ENCODE data around the gene EDA.

DNA sequence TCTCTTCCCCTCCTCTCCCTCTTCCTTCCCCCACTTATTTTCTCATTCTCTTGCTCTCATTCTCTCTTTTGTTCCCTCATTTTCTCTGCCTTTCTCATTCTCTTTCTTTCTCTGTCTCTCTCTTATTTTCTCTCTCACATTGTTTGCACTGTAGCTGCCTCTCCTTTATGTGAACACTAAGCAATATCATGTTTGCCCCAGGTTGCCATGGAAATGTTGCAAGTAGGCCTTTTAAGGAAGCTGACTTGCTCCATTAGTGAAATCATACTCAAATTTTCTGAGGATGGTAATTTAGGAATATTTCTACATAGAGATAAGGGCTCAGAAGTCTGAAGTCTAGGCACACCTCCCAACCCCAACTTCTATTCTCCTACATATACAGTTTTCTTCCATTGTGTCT, 130.1 kb downstream of the EDA start:
- no peak for TF ChIP-seq MTA3 (IDR thresholded peaks at IDR 0.05; ENCODE audit: borderline replicate concordance, low read length)
- TF ChIP-seq POLR2AphosphoS5 (IDR thresholded peaks at IDR 0.05; ENCODE audit: low read length) = no peak
- TF ChIP-seq POLR2A (IDR thresholded peaks at IDR 0.05; ENCODE audit: low read depth, low read length) = no peak
- TF ChIP-seq MYC (IDR thresholded peaks at IDR 0.05; ENCODE audit: insufficient read depth, insufficient read length, insufficient replicate concordance, low read length, severe bottlenecking) = no peak
- TF ChIP-seq SRF (IDR thresholded peaks at IDR 0.05; ENCODE audit: low read depth in 2 of 2, low read length in 2 of 2) = no peak
- TF ChIP-seq POLR2AphosphoS2 (IDR thresholded peaks at IDR 0.05; ENCODE audit: low read depth, low read length) = no peak
- TF ChIP-seq, protein P1, sequence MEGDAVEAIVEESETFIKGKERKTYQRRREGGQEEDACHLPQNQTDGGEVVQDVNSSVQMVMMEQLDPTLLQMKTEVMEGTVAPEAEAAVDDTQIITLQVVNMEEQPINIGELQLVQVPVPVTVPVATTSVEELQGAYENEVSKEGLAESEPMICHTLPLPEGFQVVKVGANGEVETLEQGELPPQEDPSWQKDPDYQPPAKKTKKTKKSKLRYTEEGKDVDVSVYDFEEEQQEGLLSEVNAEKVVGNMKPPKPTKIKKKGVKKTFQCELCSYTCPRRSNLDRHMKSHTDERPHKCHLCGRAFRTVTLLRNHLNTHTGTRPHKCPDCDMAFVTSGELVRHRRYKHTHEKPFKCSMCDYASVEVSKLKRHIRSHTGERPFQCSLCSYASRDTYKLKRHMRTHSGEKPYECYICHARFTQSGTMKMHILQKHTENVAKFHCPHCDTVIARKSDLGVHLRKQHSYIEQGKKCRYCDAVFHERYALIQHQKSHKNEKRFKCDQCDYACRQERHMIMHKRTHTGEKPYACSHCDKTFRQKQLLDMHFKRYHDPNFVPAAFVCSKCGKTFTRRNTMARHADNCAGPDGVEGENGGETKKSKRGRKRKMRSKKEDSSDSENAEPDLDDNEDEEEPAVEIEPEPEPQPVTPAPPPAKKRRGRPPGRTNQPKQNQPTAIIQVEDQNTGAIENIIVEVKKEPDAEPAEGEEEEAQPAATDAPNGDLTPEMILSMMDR (IDR thresholded peaks at IDR 0.05 in 2 of 3, conservative IDR thresholded peaks at IDR 0.05 in 1 of 3; ENCODE audit: control insufficient read depth in 2 of 3, extremely low read depth in 1 of 3, insufficient read depth in 1 of 3, low read depth in 3 of 3, low read length in 3 of 3) = no peak
- no peak for TF ChIP-seq BCL11A (IDR thresholded peaks at IDR 0.05; ENCODE audit: low read depth, low read length)
- TF ChIP-seq RAD21 (IDR thresholded peaks at IDR 0.05; ENCODE audit: insufficient read depth, low read depth, low read length) = no peak
- no peak for TF ChIP-seq NFYB (IDR thresholded peaks at IDR 0.05; ENCODE audit: insufficient read depth, low read depth, low read length)
- TF ChIP-seq, protein P2, sequence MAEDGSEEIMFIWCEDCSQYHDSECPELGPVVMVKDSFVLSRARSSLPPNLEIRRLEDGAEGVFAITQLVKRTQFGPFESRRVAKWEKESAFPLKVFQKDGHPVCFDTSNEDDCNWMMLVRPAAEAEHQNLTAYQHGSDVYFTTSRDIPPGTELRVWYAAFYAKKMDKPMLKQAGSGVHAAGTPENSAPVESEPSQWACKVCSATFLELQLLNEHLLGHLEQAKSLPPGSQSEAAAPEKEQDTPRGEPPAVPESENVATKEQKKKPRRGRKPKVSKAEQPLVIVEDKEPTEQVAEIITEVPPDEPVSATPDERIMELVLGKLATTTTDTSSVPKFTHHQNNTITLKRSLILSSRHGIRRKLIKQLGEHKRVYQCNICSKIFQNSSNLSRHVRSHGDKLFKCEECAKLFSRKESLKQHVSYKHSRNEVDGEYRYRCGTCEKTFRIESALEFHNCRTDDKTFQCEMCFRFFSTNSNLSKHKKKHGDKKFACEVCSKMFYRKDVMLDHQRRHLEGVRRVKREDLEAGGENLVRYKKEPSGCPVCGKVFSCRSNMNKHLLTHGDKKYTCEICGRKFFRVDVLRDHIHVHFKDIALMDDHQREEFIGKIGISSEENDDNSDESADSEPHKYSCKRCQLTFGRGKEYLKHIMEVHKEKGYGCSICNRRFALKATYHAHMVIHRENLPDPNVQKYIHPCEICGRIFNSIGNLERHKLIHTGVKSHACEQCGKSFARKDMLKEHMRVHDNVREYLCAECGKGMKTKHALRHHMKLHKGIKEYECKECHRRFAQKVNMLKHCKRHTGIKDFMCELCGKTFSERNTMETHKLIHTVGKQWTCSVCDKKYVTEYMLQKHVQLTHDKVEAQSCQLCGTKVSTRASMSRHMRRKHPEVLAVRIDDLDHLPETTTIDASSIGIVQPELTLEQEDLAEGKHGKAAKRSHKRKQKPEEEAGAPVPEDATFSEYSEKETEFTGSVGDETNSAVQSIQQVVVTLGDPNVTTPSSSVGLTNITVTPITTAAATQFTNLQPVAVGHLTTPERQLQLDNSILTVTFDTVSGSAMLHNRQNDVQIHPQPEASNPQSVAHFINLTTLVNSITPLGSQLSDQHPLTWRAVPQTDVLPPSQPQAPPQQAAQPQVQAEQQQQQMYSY (CRISPR knock-in tag; IDR thresholded peaks at IDR 0.05) = no peak
- TF ChIP-seq, protein P3, sequence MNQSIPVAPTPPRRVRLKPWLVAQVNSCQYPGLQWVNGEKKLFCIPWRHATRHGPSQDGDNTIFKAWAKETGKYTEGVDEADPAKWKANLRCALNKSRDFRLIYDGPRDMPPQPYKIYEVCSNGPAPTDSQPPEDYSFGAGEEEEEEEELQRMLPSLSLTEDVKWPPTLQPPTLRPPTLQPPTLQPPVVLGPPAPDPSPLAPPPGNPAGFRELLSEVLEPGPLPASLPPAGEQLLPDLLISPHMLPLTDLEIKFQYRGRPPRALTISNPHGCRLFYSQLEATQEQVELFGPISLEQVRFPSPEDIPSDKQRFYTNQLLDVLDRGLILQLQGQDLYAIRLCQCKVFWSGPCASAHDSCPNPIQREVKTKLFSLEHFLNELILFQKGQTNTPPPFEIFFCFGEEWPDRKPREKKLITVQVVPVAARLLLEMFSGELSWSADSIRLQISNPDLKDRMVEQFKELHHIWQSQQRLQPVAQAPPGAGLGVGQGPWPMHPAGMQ (IDR thresholded peaks at IDR 0.05; ENCODE audit: borderline replicate concordance) = no peak
